Measurements from ENCODE around the gene INPP5A.

INPP5A gene

GRCh38 chr10:132806110-132806509 lies 268.5 kb downstream of the INPP5A start:
- Histone ChIP-seq H3K9me3 (ENCODE audit: control insufficient read depth, insufficient read depth, low read length) (peaks cover 31% of the 10 kb centered on the region; the same call in 1 of the 2 replicates), H3F3A (ENCODE audit: control insufficient read depth, insufficient read depth) (no peaks in the 10 kb centered on the region), H4K20me1 (ENCODE audit: control insufficient read depth, insufficient read depth, low read depth, low read length) (no peaks in the 10 kb centered on the region), H3K4me3 (ENCODE audit: low read length) (no peak overlapping the region), H3K27me3 (ENCODE audit: control insufficient read depth, low read length) (no peaks in the 10 kb centered on the region), H3K27ac (ENCODE audit: low read depth, low read length) (no peak overlapping the region), H3K4me2 (ENCODE audit: low read length) (no peak overlapping the region), H3K9me2 (replicated peaks; ENCODE audit: control insufficient read depth, low read length) (no peaks in the 10 kb centered on the region), H3K4me1 (ENCODE audit: control insufficient read depth, low read length) (no peaks in the 10 kb centered on the region), H3K79me2 (ENCODE audit: control insufficient read depth, low read length) (no peaks in the 10 kb centered on the region), H3K36me3 (ENCODE audit: control insufficient read depth, low read length) (no peaks in the 10 kb centered on the region)
- TF ChIP-seq EZH2phosphoT487 (IDR thresholded peaks at IDR 0.05; ENCODE audit: borderline replicate concordance, low read length) (no peak), CTCF (IDR thresholded peaks at IDR 0.05; ENCODE audit: low read depth, low read length, poor library complexity, severe bottlenecking) (no peak)

DNA sequence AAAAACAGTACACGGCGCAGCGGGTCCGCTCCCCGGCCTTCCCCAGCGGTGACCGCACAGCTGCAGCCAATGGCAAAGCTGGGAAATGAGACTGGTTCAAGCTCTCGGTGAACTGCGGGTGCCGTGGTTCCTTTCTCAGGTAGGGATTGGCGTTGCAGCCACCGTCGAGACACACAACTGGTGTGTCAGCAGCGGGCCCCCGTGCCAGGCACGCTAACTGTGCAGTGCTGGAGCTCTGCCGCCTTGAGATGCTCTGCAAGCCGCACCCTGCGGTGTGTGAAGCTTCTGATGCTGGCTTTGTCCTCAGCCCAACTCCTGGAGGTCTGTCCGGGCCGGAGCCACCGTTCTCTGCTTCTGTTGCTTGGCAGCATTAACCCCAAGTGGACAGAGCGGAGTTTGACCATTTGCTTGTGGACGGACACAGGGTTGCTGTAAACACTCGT lies 269.0 kb downstream of the INPP5A start:
- peaks cover 34% of the 10 kb centered on the region; the same call in 1 of the 2 replicates for H3K9me3 ChIP-seq (ENCODE audit: control insufficient read depth, insufficient read depth, low read length)
- H3K36me3 ChIP-seq (ENCODE audit: control insufficient read depth, low read length): no peaks in the 10 kb centered on the region
- no peaks in the 10 kb centered on the region for H3K9me2 ChIP-seq (replicated peaks; ENCODE audit: control insufficient read depth, low read length)
- H3K4me3 ChIP-seq (ENCODE audit: low read length): no peak overlapping the region
- H3K79me2 ChIP-seq (ENCODE audit: control insufficient read depth, low read length): no peaks in the 10 kb centered on the region
- H3K4me2 ChIP-seq (ENCODE audit: low read length): no peak overlapping the region
- no peaks in the 10 kb centered on the region for H3K4me1 ChIP-seq (ENCODE audit: control insufficient read depth, low read length)
- H3F3A ChIP-seq (ENCODE audit: control insufficient read depth, insufficient read depth): no peaks in the 10 kb centered on the region
- TF ChIP-seq CTCF (IDR thresholded peaks at IDR 0.05; ENCODE audit: low read depth, low read length, poor library complexity, severe bottlenecking) (no peak), EZH2phosphoT487 (IDR thresholded peaks at IDR 0.05; ENCODE audit: borderline replicate concordance, low read length) (no peak)
- H4K20me1 ChIP-seq (ENCODE audit: control insufficient read depth, insufficient read depth, low read depth, low read length): no peaks in the 10 kb centered on the region
- no peaks in the 10 kb centered on the region for H3K27me3 ChIP-seq (ENCODE audit: control insufficient read depth, low read length)
- no peak overlapping the region for H3K27ac ChIP-seq (ENCODE audit: low read depth, low read length)

GRCh38 chr10:132807621-132808049 lies 270.0 kb downstream of the INPP5A start:
- no peaks in the 10 kb centered on the region for H3K9me2 ChIP-seq (replicated peaks; ENCODE audit: control insufficient read depth, low read length)
- H3K4me2 ChIP-seq (ENCODE audit: low read length): no peak overlapping the region
- H3K79me2 ChIP-seq (ENCODE audit: control insufficient read depth, low read length): no peaks in the 10 kb centered on the region
- no peak overlapping the region for H3K4me3 ChIP-seq (ENCODE audit: low read length)
- peaks cover 34% of the 10 kb centered on the region; the same call in 1 of the 2 replicates for H3K9me3 ChIP-seq (ENCODE audit: control insufficient read depth, insufficient read depth, low read length)
- no peaks in the 10 kb centered on the region for H3F3A ChIP-seq (ENCODE audit: control insufficient read depth, insufficient read depth)
- TF ChIP-seq EZH2phosphoT487 (IDR thresholded peaks at IDR 0.05; ENCODE audit: borderline replicate concordance, low read length): no peak
- TF ChIP-seq CTCF (IDR thresholded peaks at IDR 0.05; ENCODE audit: low read depth, low read length, poor library complexity, severe bottlenecking): no peak
- H3K27ac ChIP-seq (ENCODE audit: low read depth, low read length): no peak overlapping the region
- H3K36me3 ChIP-seq (ENCODE audit: control insufficient read depth, low read length): no peaks in the 10 kb centered on the region
- no peaks in the 10 kb centered on the region for H4K20me1 ChIP-seq (ENCODE audit: control insufficient read depth, insufficient read depth, low read depth, low read length)
- no peaks in the 10 kb centered on the region for H3K27me3 ChIP-seq (ENCODE audit: control insufficient read depth, low read length)
- no peaks in the 10 kb centered on the region for H3K4me1 ChIP-seq (ENCODE audit: control insufficient read depth, low read length)

Measured in DOHH2 (cell line).